Measurements from ENCODE around the gene ZNF546. TPM values are rescaled to one million over a fixed set of nuclear protein-coding genes. Genes with fewer than 3 reads are reported as not detected.

Gene ZNF546
- total and polyA plus RNA-seq, 3 donors from 2014 or later = 19.6 to 27.6 (median 21.7) TPM

- TF ChIP-seq POLR2A (IDR thresholded peaks at IDR 0.05) = no peak
- TF ChIP-seq CTCF (IDR thresholded peaks at IDR 0.05) = no peak
- DNase-seq = no peak
- no peak overlapping the region for H3K27ac ChIP-seq
- intact Hi-C loops (cut with DNase I; ENCODE audit: low total_unique reads) = no loop called here
- no peak overlapping the region for H3K4me3 ChIP-seq
- H3K27me3 ChIP-seq = no peaks in the 10 kb centered on the region
- H3K4me1 ChIP-seq = peaks cover 4% of the 10 kb centered on the region
- no peaks in the 10 kb centered on the region for H3K9me3 ChIP-seq
- no peaks in the 10 kb centered on the region for H3K36me3 ChIP-seq (ENCODE audit: low read depth, missing control alignments)
These were observed 2.5 kb upstream of the ZNF546 start for GRCh38 chr19:39994361-39994760.

GRCh38 chr19:39995794-39996193, 1.1 kb upstream of the ZNF546 start:
- intact Hi-C loops (cut with DNase I; ENCODE audit: low total_unique reads) = no loop called here
- Histone ChIP-seq H3K27ac (no peak overlapping the region), H3K4me3 (peak overlapping the region in 1 of 2 donors; percentile 74), H3K36me3 (ENCODE audit: low read depth, missing control alignments) (no peaks in the 10 kb centered on the region), H3K27me3 (no peaks in the 10 kb centered on the region), H3K9me3 (no peaks in the 10 kb centered on the region), H3K4me1 (peaks cover 4% of the 10 kb centered on the region)
- no peak for DNase-seq
- WGBS, 2 donors = 37 to 42% methylated on average over 1 of the region's 1 CpG
- TF ChIP-seq POLR2A (IDR thresholded peaks at IDR 0.05) (no peak), CTCF (IDR thresholded peaks at IDR 0.05) (no peak)

GRCh38 chr19:39996218-39996810, 546 bp upstream of the ZNF546 start:
- WGBS, 2 donors = 7 to 8% methylated on average over 19 of the region's 19 CpGs
- peak; percentile 28 for DNase-seq
- intact Hi-C loops (cut with DNase I; ENCODE audit: low total_unique reads) = no loop called here
- Histone ChIP-seq H3K27ac (peak overlapping the region; percentile 66 to 78), H3K4me1 (peaks cover 4% of the 10 kb centered on the region), H3K36me3 (ENCODE audit: low read depth, missing control alignments) (no peaks in the 10 kb centered on the region), H3K4me3 (peak overlapping the region; percentile 69 to 74), H3K9me3 (no peaks in the 10 kb centered on the region), H3K27me3 (no peaks in the 10 kb centered on the region)
- TF ChIP-seq CTCF (IDR thresholded peaks at IDR 0.05) = no peak
- TF ChIP-seq POLR2A (IDR thresholded peaks at IDR 0.05) = no peak

- Histone ChIP-seq H3K36me3 (ENCODE audit: low read depth, missing control alignments) (no peaks in the 10 kb centered on the region), H3K27ac (peak overlapping the region; percentile 66 to 78), H3K9me3 (no peaks in the 10 kb centered on the region), H3K4me1 (peaks cover 4% of the 10 kb centered on the region), H3K4me3 (peak overlapping the region; percentile 69 to 74), H3K27me3 (no peaks in the 10 kb centered on the region)
- intact Hi-C loops (cut with DNase I; ENCODE audit: low total_unique reads) = no loop called here
- DNase-seq = peak; percentile 23
- TF ChIP-seq POLR2A (IDR thresholded peaks at IDR 0.05) (no peak), CTCF (IDR thresholded peaks at IDR 0.05) (no peak)
- WGBS, 2 donors = 52 to 66% methylated on average over 5 of the region's 5 CpGs
These were observed 867 bp downstream of the ZNF546 start for GRCh38 chr19:39997638-39998216.

GRCh38 chr19:39998501-39998900, 1.6 kb downstream of the ZNF546 start:
- DNase-seq = no peak
- Histone ChIP-seq H3K27ac (no peak overlapping the region), H3K4me3 (no peak overlapping the region), H3K9me3 (no peaks in the 10 kb centered on the region), H3K36me3 (ENCODE audit: low read depth, missing control alignments) (no peaks in the 10 kb centered on the region), H3K27me3 (no peaks in the 10 kb centered on the region), H3K4me1 (peaks cover 4% of the 10 kb centered on the region)
- TF ChIP-seq POLR2A (IDR thresholded peaks at IDR 0.05) (no peak), CTCF (IDR thresholded peaks at IDR 0.05) (no peak)
- intact Hi-C loops (cut with DNase I; ENCODE audit: low total_unique reads) = no loop called here
- 91 to 96% methylated on average over 4 of the region's 4 CpGs for WGBS, 2 donors
